ENCODE results near the gene YARS2.

The YARS2 gene
- 15.9 to 28.0 (median 21.7) reads per million in 3 donors for total RNA-seq

DNA sequence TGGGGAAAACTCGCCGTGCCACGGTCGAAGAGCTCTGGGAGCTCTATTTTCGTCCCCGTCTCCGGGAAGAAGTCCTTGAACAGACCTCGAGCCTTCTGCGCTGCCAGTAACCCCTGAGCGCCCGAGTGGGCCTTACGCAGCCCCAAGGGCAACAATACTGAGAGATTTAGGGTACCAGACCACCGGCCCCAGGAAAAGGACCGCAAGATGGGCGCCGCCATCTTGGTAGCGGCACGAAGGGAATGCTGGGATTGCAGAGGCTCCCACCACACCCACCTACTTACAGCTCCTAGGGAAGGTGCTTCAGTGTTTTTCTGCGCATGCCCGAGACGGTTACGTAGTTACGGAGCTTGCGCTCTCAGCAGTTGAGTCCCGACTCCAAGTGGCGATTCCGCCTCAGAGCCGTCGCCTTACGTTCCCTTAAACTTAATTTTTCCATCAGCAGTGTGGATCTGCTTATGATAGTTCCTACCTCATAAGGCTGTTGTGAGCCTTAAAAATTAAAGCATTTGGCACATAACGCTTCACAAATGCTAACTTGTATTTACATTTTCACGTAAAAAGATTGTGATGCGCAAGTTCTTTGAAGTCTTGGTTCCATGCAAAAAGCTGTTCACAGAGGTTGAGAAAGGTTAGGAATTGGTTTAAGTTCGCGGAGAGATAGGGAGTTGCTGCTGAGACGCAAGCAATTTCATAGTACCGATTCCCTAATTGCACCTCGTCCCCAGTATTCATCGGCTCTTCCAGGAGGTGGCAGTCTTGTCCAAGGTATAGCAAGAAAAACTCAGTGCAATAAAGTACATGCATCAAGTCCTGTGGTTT, at the start of gene YARS2:
TSS of gene YARS2 (minus strand) at position 244 of the 822 bp plus-strand sequence. CDS start at position 221, 23 bp downstream.
- H3K27me3 ChIP-seq (replicated peaks; ENCODE audit: control insufficient read depth, insufficient read depth, low read length, poor library complexity, severe bottlenecking): no peaks in the 10 kb centered on the region
- H3K36me3 ChIP-seq (ENCODE audit: control insufficient read depth, insufficient read depth, low read length): peaks cover 16% of the 10 kb centered on the region
- peak; percentile 78 to 87 (median 78) for DNase-seq
- H3K4me1 ChIP-seq (ENCODE audit: control insufficient read depth, insufficient read depth, low read length, poor library complexity, severe bottlenecking): peaks cover 11% of the 10 kb centered on the region
- peak within 1 kb of the TSS; percentile 76 for H3K27ac ChIP-seq (ENCODE audit: insufficient read depth, low read length, poor library complexity, severe bottlenecking)
- H3K4me3 ChIP-seq (ENCODE audit: insufficient read depth, low read depth, low read length, poor library complexity, severe bottlenecking): peak within 1 kb of the TSS; percentile 86
- H3K9me3 ChIP-seq (ENCODE audit: control insufficient read depth, low read length): no peaks in the 10 kb centered on the region

DNA sequence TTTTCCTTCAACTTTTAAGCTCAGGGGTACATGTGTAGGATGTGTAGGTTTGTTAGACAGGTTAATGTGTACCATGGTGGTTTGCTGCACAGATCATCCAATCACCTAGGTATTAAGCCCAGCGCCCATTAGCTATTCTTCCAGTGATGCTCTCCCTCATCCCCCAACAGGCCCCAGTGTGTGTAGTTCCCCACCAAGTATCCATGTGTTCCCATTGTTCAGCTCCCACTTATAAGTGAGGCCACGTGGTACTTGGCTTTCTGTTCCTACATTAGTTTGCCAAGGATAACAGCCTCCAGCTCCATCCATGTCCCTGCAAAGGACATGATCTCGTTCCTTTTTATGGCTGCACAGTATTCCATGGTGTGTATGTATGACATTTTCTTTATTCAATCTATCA, 48.6 kb upstream of the YARS2 start:
- Histone ChIP-seq H3K9me3 (ENCODE audit: control insufficient read depth, low read length) (no peaks in the 10 kb centered on the region), H3K36me3 (ENCODE audit: control insufficient read depth, insufficient read depth, low read length) (no peaks in the 10 kb centered on the region), H3K27ac (ENCODE audit: insufficient read depth, low read length, poor library complexity, severe bottlenecking) (no peak overlapping the region), H3K4me1 (ENCODE audit: control insufficient read depth, insufficient read depth, low read length, poor library complexity, severe bottlenecking) (no peaks in the 10 kb centered on the region), H3K4me3 (ENCODE audit: insufficient read depth, low read depth, low read length, poor library complexity, severe bottlenecking) (no peak overlapping the region), H3K27me3 (replicated peaks; ENCODE audit: control insufficient read depth, insufficient read depth, low read length, poor library complexity, severe bottlenecking) (no peaks in the 10 kb centered on the region)
- DNase-seq: no peak

DNA sequence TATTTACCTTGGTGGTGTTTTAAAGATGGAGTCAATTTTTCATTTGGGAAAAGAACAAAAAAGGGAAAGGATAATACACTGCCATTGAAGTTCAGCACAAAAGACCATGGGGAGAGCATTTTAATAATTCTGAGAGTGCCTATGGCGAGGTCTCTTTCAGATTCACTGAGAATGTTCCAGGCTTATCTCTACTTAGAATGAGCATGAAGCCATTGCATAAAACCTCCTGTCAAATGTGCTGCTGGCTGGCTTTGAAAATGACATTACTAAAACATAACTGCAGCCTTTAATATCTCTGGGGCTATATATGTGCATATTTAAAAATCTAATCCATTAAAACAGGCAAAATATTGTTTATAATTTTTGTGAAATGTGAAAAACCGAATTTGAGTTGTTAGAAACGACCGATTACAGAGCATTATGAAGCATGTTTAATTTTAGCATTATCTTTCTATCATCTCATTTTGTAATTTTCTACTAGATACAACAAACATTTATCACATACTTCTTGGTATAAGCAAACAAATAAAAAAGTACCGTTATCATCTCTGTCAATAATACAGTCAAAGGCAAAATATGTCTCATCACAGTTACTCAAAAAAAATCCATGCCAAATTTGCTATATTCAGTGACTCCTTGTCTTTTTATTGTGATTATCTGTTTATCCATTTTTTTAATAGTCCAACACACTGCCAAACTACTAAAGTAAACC, 45.7 kb upstream of the YARS2 start:
- Histone ChIP-seq H3K4me3 (ENCODE audit: insufficient read depth, low read depth, low read length, poor library complexity, severe bottlenecking) (no peak overlapping the region), H3K4me1 (ENCODE audit: control insufficient read depth, insufficient read depth, low read length, poor library complexity, severe bottlenecking) (no peaks in the 10 kb centered on the region), H3K27ac (ENCODE audit: insufficient read depth, low read length, poor library complexity, severe bottlenecking) (no peak overlapping the region), H3K9me3 (ENCODE audit: control insufficient read depth, low read length) (no peaks in the 10 kb centered on the region), H3K27me3 (replicated peaks; ENCODE audit: control insufficient read depth, insufficient read depth, low read length, poor library complexity, severe bottlenecking) (no peaks in the 10 kb centered on the region), H3K36me3 (ENCODE audit: control insufficient read depth, insufficient read depth, low read length) (no peaks in the 10 kb centered on the region)
- no peak for DNase-seq

DNA sequence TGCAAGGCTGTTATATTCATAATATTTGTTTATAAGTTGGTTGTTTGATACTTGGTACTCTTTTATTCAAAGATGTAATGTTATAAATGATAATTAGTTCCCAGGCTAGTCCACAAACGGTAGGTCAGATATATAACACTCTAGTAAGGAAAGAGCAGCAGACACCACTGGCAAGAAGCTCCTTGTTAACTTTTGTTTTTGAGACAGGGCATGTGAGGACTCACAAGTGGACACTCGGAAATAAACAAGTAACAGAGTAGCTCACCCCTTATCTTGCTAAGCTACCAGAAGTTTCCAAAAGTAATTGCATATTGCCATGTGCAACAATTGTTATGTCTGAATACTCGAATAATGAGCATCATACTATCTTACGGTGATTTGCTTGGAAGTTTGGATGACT, 38.6 kb upstream of the YARS2 start:
- Histone ChIP-seq H3K9me3 (ENCODE audit: control insufficient read depth, low read length) (no peaks in the 10 kb centered on the region), H3K27ac (ENCODE audit: insufficient read depth, low read length, poor library complexity, severe bottlenecking) (no peak overlapping the region), H3K36me3 (ENCODE audit: control insufficient read depth, insufficient read depth, low read length) (no peaks in the 10 kb centered on the region), H3K4me3 (ENCODE audit: insufficient read depth, low read depth, low read length, poor library complexity, severe bottlenecking) (no peak overlapping the region), H3K4me1 (ENCODE audit: control insufficient read depth, insufficient read depth, low read length, poor library complexity, severe bottlenecking) (no peaks in the 10 kb centered on the region), H3K27me3 (replicated peaks; ENCODE audit: control insufficient read depth, insufficient read depth, low read length, poor library complexity, severe bottlenecking) (no peaks in the 10 kb centered on the region)
- DNase-seq: no peak

DNA sequence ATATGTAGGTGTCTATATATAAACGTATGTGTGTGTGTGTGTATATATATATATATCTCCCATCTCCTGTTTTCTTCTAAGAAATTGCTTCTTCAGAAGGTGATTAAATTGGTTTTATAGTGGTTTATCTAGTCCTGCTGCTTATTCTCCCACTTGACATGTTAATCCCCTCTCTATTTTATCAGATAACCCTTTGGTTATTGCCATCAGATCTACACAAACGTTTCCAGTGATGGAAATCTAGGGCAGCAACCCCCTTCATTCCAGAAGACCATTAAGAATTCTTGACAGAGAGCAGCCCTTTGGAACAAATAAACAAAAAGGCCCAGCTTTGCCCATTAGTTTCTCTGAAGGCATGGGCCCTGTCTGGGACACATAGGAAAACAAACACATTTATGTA, 34.2 kb upstream of the YARS2 start:
- Histone ChIP-seq H3K4me1 (ENCODE audit: control insufficient read depth, insufficient read depth, low read length, poor library complexity, severe bottlenecking) (no peaks in the 10 kb centered on the region), H3K4me3 (ENCODE audit: insufficient read depth, low read depth, low read length, poor library complexity, severe bottlenecking) (no peak overlapping the region), H3K36me3 (ENCODE audit: control insufficient read depth, insufficient read depth, low read length) (no peaks in the 10 kb centered on the region), H3K27me3 (replicated peaks; ENCODE audit: control insufficient read depth, insufficient read depth, low read length, poor library complexity, severe bottlenecking) (no peaks in the 10 kb centered on the region), H3K9me3 (ENCODE audit: control insufficient read depth, low read length) (no peaks in the 10 kb centered on the region), H3K27ac (ENCODE audit: insufficient read depth, low read length, poor library complexity, severe bottlenecking) (no peak overlapping the region)
- DNase-seq: no peak

DNA sequence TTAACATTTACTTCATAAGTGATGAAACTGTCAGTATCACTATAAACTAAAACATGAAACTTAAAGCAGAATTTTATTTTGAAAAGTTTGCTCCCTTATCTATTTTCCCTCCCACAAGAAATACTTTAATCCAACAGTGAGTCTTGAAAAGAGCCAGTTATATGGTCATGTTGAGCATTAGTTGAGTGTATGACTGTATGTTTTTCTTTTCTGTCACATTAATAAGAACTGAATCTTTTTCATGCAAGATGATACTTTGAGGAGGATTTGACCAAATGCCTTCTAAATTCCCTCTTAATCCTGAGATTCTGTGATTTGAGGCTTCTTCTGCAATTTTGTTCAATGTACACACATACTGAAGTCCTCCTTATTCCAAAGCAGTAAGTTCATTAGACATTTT, 33.7 kb upstream of the YARS2 start:
- Histone ChIP-seq H3K9me3 (ENCODE audit: control insufficient read depth, low read length) (no peaks in the 10 kb centered on the region), H3K36me3 (ENCODE audit: control insufficient read depth, insufficient read depth, low read length) (no peaks in the 10 kb centered on the region), H3K27ac (ENCODE audit: insufficient read depth, low read length, poor library complexity, severe bottlenecking) (no peak overlapping the region), H3K4me3 (ENCODE audit: insufficient read depth, low read depth, low read length, poor library complexity, severe bottlenecking) (no peak overlapping the region), H3K27me3 (replicated peaks; ENCODE audit: control insufficient read depth, insufficient read depth, low read length, poor library complexity, severe bottlenecking) (no peaks in the 10 kb centered on the region), H3K4me1 (ENCODE audit: control insufficient read depth, insufficient read depth, low read length, poor library complexity, severe bottlenecking) (no peaks in the 10 kb centered on the region)
- no peak for DNase-seq

DNA sequence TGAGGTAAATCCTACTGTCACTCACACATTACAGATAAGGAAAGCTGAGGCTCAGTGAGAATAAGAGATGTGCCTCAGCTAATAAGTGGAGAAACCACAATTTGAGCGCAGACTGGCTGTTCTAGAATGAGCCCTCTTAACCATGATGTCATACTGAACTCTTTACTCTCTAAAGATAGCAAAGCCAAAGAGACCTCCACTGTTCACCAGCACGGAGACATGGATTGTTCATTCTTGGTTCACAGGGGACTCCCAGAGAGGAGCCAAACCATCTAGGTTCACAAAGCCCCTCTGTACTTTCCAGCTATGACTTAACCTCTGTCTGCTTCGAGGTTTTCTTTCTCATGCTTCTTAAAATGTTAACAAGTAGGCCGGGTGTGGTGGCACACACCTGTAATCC, 32.7 kb upstream of the YARS2 start:
- Histone ChIP-seq H3K27ac (ENCODE audit: insufficient read depth, low read length, poor library complexity, severe bottlenecking) (no peak overlapping the region), H3K4me3 (ENCODE audit: insufficient read depth, low read depth, low read length, poor library complexity, severe bottlenecking) (no peak overlapping the region), H3K36me3 (ENCODE audit: control insufficient read depth, insufficient read depth, low read length) (no peaks in the 10 kb centered on the region), H3K9me3 (ENCODE audit: control insufficient read depth, low read length) (no peaks in the 10 kb centered on the region), H3K4me1 (ENCODE audit: control insufficient read depth, insufficient read depth, low read length, poor library complexity, severe bottlenecking) (no peaks in the 10 kb centered on the region), H3K27me3 (replicated peaks; ENCODE audit: control insufficient read depth, insufficient read depth, low read length, poor library complexity, severe bottlenecking) (no peaks in the 10 kb centered on the region)
- DNase-seq: no peak

DNA sequence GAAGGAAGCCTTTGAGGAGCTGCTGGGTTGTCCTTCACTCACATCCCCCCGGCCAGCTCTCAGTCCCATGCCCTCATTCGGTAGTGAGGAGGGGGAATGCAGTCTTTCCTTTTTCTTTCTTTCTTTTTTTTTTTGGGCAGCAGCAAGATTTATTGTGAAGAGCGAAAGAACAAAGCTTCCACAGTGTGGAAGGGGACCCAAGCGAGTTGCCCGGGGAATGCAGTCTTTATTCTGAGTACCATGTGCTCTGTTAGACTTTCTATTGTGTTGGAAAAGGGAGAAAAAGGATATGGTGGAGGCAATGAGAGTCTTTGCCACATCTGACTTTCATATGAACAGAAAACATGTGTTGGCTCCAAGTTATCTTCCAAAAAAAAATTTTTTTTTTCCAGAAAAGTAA, 29.9 kb upstream of the YARS2 start:
- H3K4me1 ChIP-seq (ENCODE audit: control insufficient read depth, insufficient read depth, low read length, poor library complexity, severe bottlenecking): no peaks in the 10 kb centered on the region
- no peaks in the 10 kb centered on the region for H3K9me3 ChIP-seq (ENCODE audit: control insufficient read depth, low read length)
- DNase-seq: no peak
- no peak overlapping the region for H3K27ac ChIP-seq (ENCODE audit: insufficient read depth, low read length, poor library complexity, severe bottlenecking)
- H3K36me3 ChIP-seq (ENCODE audit: control insufficient read depth, insufficient read depth, low read length): no peaks in the 10 kb centered on the region
- H3K27me3 ChIP-seq (replicated peaks; ENCODE audit: control insufficient read depth, insufficient read depth, low read length, poor library complexity, severe bottlenecking): no peaks in the 10 kb centered on the region
- H3K4me3 ChIP-seq (ENCODE audit: insufficient read depth, low read depth, low read length, poor library complexity, severe bottlenecking): no peak overlapping the region

DNA sequence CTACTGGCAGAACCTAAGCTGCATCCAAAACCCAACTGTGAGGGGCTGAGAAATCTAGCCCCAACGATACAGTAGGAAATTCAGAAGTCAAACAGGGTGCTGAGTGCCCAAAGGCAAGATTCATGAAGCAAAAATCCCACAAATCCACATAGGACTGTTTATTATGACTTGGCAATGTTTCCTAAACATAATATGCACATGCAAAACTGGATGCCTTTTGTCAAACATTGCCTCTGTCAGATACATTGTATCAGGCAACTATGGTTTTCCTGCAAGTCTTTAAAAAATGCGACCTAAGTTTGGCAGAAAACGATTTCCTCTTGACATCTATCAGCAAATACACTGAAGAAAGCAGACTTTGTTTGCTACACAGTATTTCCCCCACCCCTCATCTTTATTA, 27.3 kb upstream of the YARS2 start:
- DNase-seq: no peak
- Histone ChIP-seq H3K36me3 (ENCODE audit: control insufficient read depth, insufficient read depth, low read length) (no peaks in the 10 kb centered on the region), H3K27me3 (replicated peaks; ENCODE audit: control insufficient read depth, insufficient read depth, low read length, poor library complexity, severe bottlenecking) (no peaks in the 10 kb centered on the region), H3K4me3 (ENCODE audit: insufficient read depth, low read depth, low read length, poor library complexity, severe bottlenecking) (no peak overlapping the region), H3K27ac (ENCODE audit: insufficient read depth, low read length, poor library complexity, severe bottlenecking) (no peak overlapping the region), H3K4me1 (ENCODE audit: control insufficient read depth, insufficient read depth, low read length, poor library complexity, severe bottlenecking) (no peaks in the 10 kb centered on the region), H3K9me3 (ENCODE audit: control insufficient read depth, low read length) (no peaks in the 10 kb centered on the region)

DNA sequence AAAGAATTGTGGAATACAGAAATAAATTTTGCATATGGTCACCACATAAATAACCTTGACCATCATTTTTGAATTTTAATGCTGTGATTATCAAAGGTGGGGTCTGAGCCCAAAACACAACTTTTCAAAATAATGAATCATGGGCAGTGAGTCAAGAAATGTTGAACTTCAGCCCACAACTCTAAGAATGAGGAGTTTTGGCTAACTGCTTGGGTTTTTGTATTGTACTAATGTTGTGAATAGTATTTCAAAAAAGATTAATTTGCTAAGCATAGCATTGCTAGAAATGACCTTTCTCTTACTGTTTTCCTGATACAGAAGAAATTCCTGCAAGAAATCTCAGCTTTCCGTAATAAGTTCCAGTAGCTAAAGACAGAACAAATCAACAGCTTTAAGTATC, 24.4 kb upstream of the YARS2 start:
- H3K4me3 ChIP-seq (ENCODE audit: insufficient read depth, low read depth, low read length, poor library complexity, severe bottlenecking): no peak overlapping the region
- no peaks in the 10 kb centered on the region for H3K9me3 ChIP-seq (ENCODE audit: control insufficient read depth, low read length)
- H3K4me1 ChIP-seq (ENCODE audit: control insufficient read depth, insufficient read depth, low read length, poor library complexity, severe bottlenecking): no peaks in the 10 kb centered on the region
- no peak overlapping the region for H3K27ac ChIP-seq (ENCODE audit: insufficient read depth, low read length, poor library complexity, severe bottlenecking)
- H3K27me3 ChIP-seq (replicated peaks; ENCODE audit: control insufficient read depth, insufficient read depth, low read length, poor library complexity, severe bottlenecking): no peaks in the 10 kb centered on the region
- DNase-seq: no peak
- no peaks in the 10 kb centered on the region for H3K36me3 ChIP-seq (ENCODE audit: control insufficient read depth, insufficient read depth, low read length)
